ENCODE data around the gene NFIX. TPM values are rescaled to one million over a fixed set of nuclear protein-coding genes. Genes with fewer than 3 reads are reported as not detected.

The NFIX gene
- total RNA-seq, 1 experiment from 2014 or later: 144 TPM

- CTCF ChIA-PET: no interaction called here
- DNase-seq (ENCODE audit: low read depth, low spot score): no peak
- POLR2A ChIA-PET: no interaction called here
- no peak overlapping the region for H3K4me3 ChIP-seq (ENCODE audit: low read depth in 2 of 2, low read length in 2 of 2)
- peaks cover 31% of the 10 kb centered on the region for H3K4me1 ChIP-seq (ENCODE audit: control insufficient read depth, insufficient read depth, low read length)
- no peaks in the 10 kb centered on the region for H3K9me3 ChIP-seq (ENCODE audit: control insufficient read depth, insufficient read depth, low read depth, low read length)
- H3K36me3 ChIP-seq (ENCODE audit: control insufficient read depth, insufficient read depth, low read length): peaks cover 11% of the 10 kb centered on the region
- intact Hi-C loops (cut with micrococcal nuclease; ENCODE audit: unreplicated experiment): no loop called here
- TF ChIP-seq CTCF (IDR thresholded peaks at IDR 0.05): no peak
- TF ChIP-seq POLR2AphosphoS5 (IDR thresholded peaks at IDR 0.05; ENCODE audit: low read depth, low read length): no peak
- no peak for TF ChIP-seq REST (IDR thresholded peaks at IDR 0.05; ENCODE audit: insufficient read depth in 1 of 2, low read depth in 2 of 2, low read length in 1 of 2)
- no peak for TF ChIP-seq TCF7L2 (IDR thresholded peaks at IDR 0.05; ENCODE audit: low read depth, low read length)
- no peak for TF ChIP-seq SIN3A (IDR thresholded peaks at IDR 0.05; ENCODE audit: borderline replicate concordance, insufficient read depth, low read depth, low read length)
- H3K27me3 ChIP-seq (ENCODE audit: control insufficient read depth, insufficient read depth, low read length): no peaks in the 10 kb centered on the region
- no TSS peak for BruUV-seq (replicated peaks)
- H3K27ac ChIP-seq (ENCODE audit: low read length): no peak overlapping the region; the same call in 1 of the 2 replicates
- ATAC-seq: no peak
- in situ Hi-C loops (cut with HindIII; ENCODE audit: low pct_unique_long_range_greater_than_20kb, low sequenced_read_pairs): no loop called here
Observed at GRCh38 chr19:12952488-12953137, 42.7 kb upstream of the NFIX start.

- Histone ChIP-seq H3K27ac (ENCODE audit: low read length) (peak overlapping the region; percentile 51; the same call in 1 of the 2 replicates), H3K9me3 (ENCODE audit: control insufficient read depth, insufficient read depth, low read depth, low read length) (no peaks in the 10 kb centered on the region), H3K36me3 (ENCODE audit: control insufficient read depth, insufficient read depth, low read length) (peaks cover 10% of the 10 kb centered on the region), H3K4me1 (ENCODE audit: control insufficient read depth, insufficient read depth, low read length) (peaks cover 30% of the 10 kb centered on the region), H3K27me3 (ENCODE audit: control insufficient read depth, insufficient read depth, low read length) (no peaks in the 10 kb centered on the region), H3K4me3 (ENCODE audit: low read depth in 2 of 2, low read length in 2 of 2) (no peak overlapping the region)
- intact Hi-C loops (cut with micrococcal nuclease; ENCODE audit: unreplicated experiment) (no loop called here), in situ Hi-C loops (cut with HindIII; ENCODE audit: low pct_unique_long_range_greater_than_20kb, low sequenced_read_pairs) (no loop called here)
- ChIA-PET POLR2A (no interaction called here), CTCF (interaction anchor here (1.3 kb wide), 1 partner anchor 12 kb away, joined by 3 read pairs; no protein-coding TSS in a partner anchor)
- TSS peak; percentile 95 for BruUV-seq (replicated peaks)
- DNase-seq (ENCODE audit: low read depth, low spot score) (no peak), ATAC-seq (no peak)
- no peak for TF ChIP-seq SIN3A (IDR thresholded peaks at IDR 0.05; ENCODE audit: borderline replicate concordance, insufficient read depth, low read depth, low read length)
- TF ChIP-seq CTCF (IDR thresholded peaks at IDR 0.05): no peak
- peak; percentile 35 for TF ChIP-seq POLR2AphosphoS5 (IDR thresholded peaks at IDR 0.05; ENCODE audit: low read depth, low read length)
Observed at GRCh38 chr19:12953138-12953798, 42.0 kb upstream of the NFIX start.

Data from Panc1 (cell line).